Endothelial cell of umbilical vein (primary cell): Measurements from ENCODE around the gene ERBB4. TPM values are rescaled to one million over a fixed set of nuclear protein-coding genes. Genes with fewer than 3 reads are reported as not detected.
A peak's percentile ranks its signal among the peaks of the same experiment; 100 is the strongest.

Source experiments
- BruUV-seq: library from RNA; stranded (reverse); fragments of 400-500 nt; replicated peaks from 2 replicates; lab custom pipeline; 2021; lab: Mats Ljungman, UMichigan
- CTCF ChIA-PET: fragments of 300-600, 350-600 bp; sonication (Branson Sonifier 250); formaldehyde crosslinking; loops from one replicate; lab custom pipeline; 2021; ENCODE audit warnings: antibody characterized with exemption, inconsistent platforms; lab: Charles Lee
- POLR2A ChIA-PET: fragments of 300-600, 350-600 bp; sonication (Branson Sonifier 250); formaldehyde crosslinking; loops from one replicate; lab custom pipeline; 2021; ENCODE audit warnings: antibody characterized with exemption, inconsistent platforms; lab: Charles Lee
- DNase-seq: peaks from one replicate; pipeline ENCODE4 v3.0.0-alpha.2; 2011; ENCODE audit warnings: low read depth, low spot score
- FAIRE-seq: peaks from 2 replicates; lab custom pipeline; 2011; peaks lifted over from hg19 to GRCh38; lab: Jason Lieb, UNC
- H2AFZ ChIP-seq: 2 replicates; pipeline ENCODE4 v1.6.0; 2012; ENCODE audit warnings: low read depth, low read length, control low read depth, inconsistent platforms
- H3K27ac ChIP-seq: 2 replicates; pipeline ENCODE4 v1.5.1; 2011; ENCODE audit warnings: low read depth, mild to moderate bottlenecking, control low read depth, low read length, moderate library complexity; ENCODE audit not compliant: insufficient read depth
- H3K27me3 ChIP-seq, 2 experiments: 2 replicates each; pipeline versions ENCODE4 v1.6.0 to v1.6.1; 2011; ENCODE audit warnings: low read length in 2 of 2, mixed read lengths in 1 of 2; ENCODE audit not compliant: control insufficient read depth in 2 of 2, insufficient read depth in 2 of 2
- H3K36me3 ChIP-seq, 2 experiments: 2 replicates in 1 of 2; 3 replicates in 1 of 2; pipeline ENCODE4 v1.5.1; 2011; ENCODE audit warnings: low read length in 2 of 2, mild to moderate bottlenecking in 1 of 2, moderate library complexity in 1 of 2; ENCODE audit not compliant: control insufficient read depth in 2 of 2, insufficient read depth in 2 of 2; ENCODE audit errors: extremely low read depth in 1 of 2
- H3K4me1 ChIP-seq: 3 replicates; pipeline ENCODE4 v1.5.1; 2011; ENCODE audit warnings: mild to moderate bottlenecking, low read length; ENCODE audit not compliant: control insufficient read depth, insufficient read depth; ENCODE audit errors: extremely low read depth
- H3K4me2 ChIP-seq: 2 replicates; pipeline ENCODE4 v1.6.1; 2011; ENCODE audit warnings: low read length, control low read depth, mixed read lengths; ENCODE audit not compliant: insufficient read depth
- H3K4me3 ChIP-seq, 3 experiments: fragments of 200-600 bp in 1 of 3; sonication (generic), shearing (Covaris generic) in 1 of 3; replicated peaks in 1 of 3; 2 replicates each; pipeline ENCODE4 v1.5.1; 2011 to 2016; ENCODE audit warnings: control low read depth in 3 of 3, low read length in 3 of 3, mild to moderate bottlenecking in 2 of 3, inconsistent platforms in 1 of 3, low read depth in 1 of 3, moderate library complexity in 1 of 3; ENCODE audit not compliant: insufficient read depth in 1 of 3
- H3K79me2 ChIP-seq: 2 replicates; pipeline ENCODE4 v1.6.0; 2012; ENCODE audit warnings: low read length, inconsistent platforms; ENCODE audit not compliant: control insufficient read depth, insufficient read depth
- H3K9ac ChIP-seq: replicated peaks from 2 replicates; pipeline ENCODE3; 2011; ENCODE audit warnings: low read length, control low read depth; ENCODE audit not compliant: insufficient read depth; ENCODE audit errors: extremely low read depth
- H3K9me1 ChIP-seq: replicated peaks from 3 replicates; pipeline ENCODE4 v1.6.0; 2011; ENCODE audit warnings: mild to moderate bottlenecking, low read length; ENCODE audit not compliant: control insufficient read depth, insufficient read depth; ENCODE audit errors: extremely low read depth
- H3K9me3 ChIP-seq: replicated peaks from 2 replicates; pipeline ENCODE4 v1.5.1; 2012; ENCODE audit warnings: low read length, inconsistent platforms; ENCODE audit not compliant: control insufficient read depth, insufficient read depth
- H4K20me1 ChIP-seq: replicated peaks from 2 replicates; pipeline ENCODE3; 2011; ENCODE audit warnings: mild to moderate bottlenecking, low read length; ENCODE audit not compliant: control insufficient read depth, insufficient read depth; ENCODE audit errors: extremely low read depth
- CTCF ChIP-seq, 2 donors: IDR thresholded peaks; 1 replicate in 1 of 2; 2 replicates in 1 of 2; pipeline ENCODE4 v1.5.1; 2011; ENCODE audit warnings: low read length in 2 of 2, mild to moderate bottlenecking in 2 of 2, moderate library complexity in 2 of 2, control low read depth in 1 of 2, inconsistent platforms in 1 of 2, low read depth in 1 of 2; ENCODE audit not compliant: insufficient read depth in 1 of 2; ENCODE audit errors: extremely low read depth in 1 of 2
- EZH2 ChIP-seq: IDR thresholded peaks from 2 replicates; pipeline ENCODE4 v1.6.1; 2012; ENCODE audit warnings: borderline replicate concordance, low read depth, mild to moderate bottlenecking, moderate library complexity, low read length, inconsistent platforms; ENCODE audit not compliant: severe bottlenecking
- FOS ChIP-seq: IDR thresholded peaks from 2 replicates; pipeline ENCODE4 v1.6.1; 2011; ENCODE audit warnings: mild to moderate bottlenecking, low read length, moderate library complexity, borderline replicate concordance; ENCODE audit not compliant: insufficient read depth
- GATA2 ChIP-seq: IDR thresholded peaks from 2 replicates; pipeline ENCODE4 v1.7.0; 2011; ENCODE audit warnings: low read depth, mild to moderate bottlenecking, moderate library complexity, mixed read lengths, low read length; ENCODE audit not compliant: insufficient read length, insufficient read depth
- JUN ChIP-seq: IDR thresholded peaks from 2 replicates; pipeline ENCODE4 v1.6.1; 2011; ENCODE audit warnings: borderline replicate concordance, low read depth; ENCODE audit not compliant: insufficient read length, insufficient read depth
- MAX ChIP-seq: IDR thresholded peaks from 2 replicates; pipeline ENCODE4 v1.6.1; 2011; ENCODE audit not compliant: insufficient read depth, insufficient read length
- MYC ChIP-seq: IDR thresholded peaks from one replicate; pipeline ENCODE4 v1.6.1; 2011; ENCODE audit warnings: mild to moderate bottlenecking, low read depth, low read length
- POLR2A ChIP-seq: IDR thresholded peaks from 2 replicates; pipeline ENCODE4 v1.6.1; 2012; ENCODE audit warnings: low read depth, mild to moderate bottlenecking, control low read depth, low read length
- POLR2AphosphoS5 ChIP-seq: IDR thresholded peaks from 2 replicates; pipeline ENCODE4 v1.6.1; 2012; ENCODE audit warnings: low read depth, mild to moderate bottlenecking, control low read depth, low read length, moderate library complexity; ENCODE audit not compliant: insufficient read depth
- dilution Hi-C: fragments of 300-500 bp; cut with MboI; formaldehyde crosslinking; loops from one replicate; pipeline ENCODE4 v1.15.0; 2019; ENCODE audit warnings: low sequenced_read_pairs; ENCODE audit not compliant: extremely low pct_ligation_motif_present
- intact Hi-C: fragments of 100-400 bp; cut with micrococcal nuclease; formaldehyde crosslinking; loops from one replicate; pipeline ENCODE4 v1.10.0; 2022
- polyA plus RNA-seq, 4 experiments: library from polyadenylated mRNA; depleted of rRNA in 3 of 4; stranded (reverse) in 3 of 4; unstranded in 1 of 4; fragments of >200 nt; gene quantifications; 2 replicates each; pipeline versions ENCODE4 v1.2.1 to v1.2.3, GENCODE V29; 2011 to 2012; ENCODE audit warnings: missing spikeins in 1 of 4
- total RNA-seq: library from RNA; stranded (reverse); gene quantifications from 2 replicates; pipeline ENCODE4 v1.2.3, GENCODE V29; 2021

ERBB4 gene
- total and polyA plus RNA-seq, 2 donors (not counting 3 experiments of a cell fraction or from before 2014, with no cell fraction given) = 0.01 to 0.27 TPM

DNA sequence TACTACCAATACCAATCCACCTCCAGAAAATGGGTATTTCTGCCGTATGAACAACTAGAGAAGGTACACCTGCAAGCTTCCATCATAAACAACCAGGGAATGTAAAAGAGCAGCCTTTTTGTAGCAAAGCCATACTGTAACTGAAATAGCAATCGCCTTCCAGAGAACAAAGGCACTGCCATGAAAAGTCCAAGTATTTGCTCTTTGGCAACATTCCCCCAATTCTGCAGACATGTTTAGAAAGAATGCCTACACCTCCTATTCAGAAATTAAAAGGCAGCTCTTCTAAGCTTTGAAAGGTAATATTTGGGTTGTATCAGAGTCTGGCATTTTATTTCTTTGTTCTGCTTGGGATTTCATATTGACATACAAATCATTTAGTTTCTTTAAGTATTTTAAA, 487.7 kb downstream of the ERBB4 start:
- Histone ChIP-seq H3K4me3 (no peak overlapping the region), H3K36me3 (no peaks in the 10 kb centered on the region), H3K4me2 (no peak overlapping the region), H3K9ac (no peak overlapping the region), H4K20me1 (no peaks in the 10 kb centered on the region), H3K27me3 (no peaks in the 10 kb centered on the region), H3K9me3 (no peaks in the 10 kb centered on the region), H3K79me2 (no peaks in the 10 kb centered on the region), H3K4me1 (peaks cover 6% of the 10 kb centered on the region), H3K27ac (no peak overlapping the region), H3K9me1 (no peaks in the 10 kb centered on the region), H2AFZ (peak overlapping the region; percentile 58)
- FAIRE-seq = no peak
- CTCF ChIA-PET = interaction anchor here (0.9 kb wide), 1 partner anchor 16 kb away, joined by 3 read pairs; no protein-coding TSS in a partner anchor
- dilution Hi-C loops (no loop called here), intact Hi-C loops (loop anchor here (5.0 kb wide), 1 partner anchor 184 kb away; no protein-coding TSS in a partner anchor)
- BruUV-seq = no TSS peak
- TF ChIP-seq CTCF (IDR thresholded peaks at IDR 0.05; ENCODE audit: extremely low read depth in 1 of 2, insufficient read depth in 1 of 2, low read depth in 1 of 2, low read length in 2 of 2) (no peak), MYC (no peak), FOS (no peak), POLR2A (no peak), GATA2 (no peak), JUN (no peak), POLR2AphosphoS5 (no peak), EZH2 (no peak), MAX (no peak)
- POLR2A ChIA-PET = no interaction called here
- DNase-seq = no peak
